Panc1 (cell line): Measurements from ENCODE around the gene EXOSC3. TPM values are rescaled to one million over a fixed set of nuclear protein-coding genes. Genes with fewer than 3 reads are reported as not detected.

Source experiments
- ATAC-seq: fragments of 200-7000 bp; cut with Tn5 transposase; 2 replicates; pipeline ENCODE4 v1.9.1; 2020; ENCODE audit warnings: mild to moderate bottlenecking, moderate library complexity
- BruUV-seq: library from RNA; stranded (reverse); fragments of 400-500 nt; replicated peaks from 2 replicates; lab custom pipeline; 2021; lab: Mats Ljungman, UMichigan
- CTCF ChIA-PET: fragments of 300-600 bp; sonication (Branson Sonifier 250); formaldehyde crosslinking; loops from one replicate; lab custom pipeline; 2022; ENCODE audit warnings: antibody characterized with exemption; lab: Charles Lee
- POLR2A ChIA-PET: fragments of 300-600 bp; sonication (Branson Sonifier 250); formaldehyde crosslinking; loops from one replicate; lab custom pipeline; 2022; ENCODE audit warnings: antibody characterized with exemption; lab: Charles Lee
- DNase-seq: peaks from one replicate; pipeline ENCODE4 v3.0.0-alpha.2; 2010; ENCODE audit warnings: low read depth, low spot score
- H3K27ac ChIP-seq: 2 replicates; pipeline ENCODE4 v1.5.1; 2011; ENCODE audit warnings: mild to moderate bottlenecking, low read length, inconsistent platforms
- H3K27me3 ChIP-seq: fragments of 200-500 bp; sonication (Bioruptor generic); 2 replicates; pipeline ENCODE4 v1.6.0; 2014; ENCODE audit warnings: low read length, inconsistent platforms; ENCODE audit not compliant: control insufficient read depth, insufficient read depth
- H3K36me3 ChIP-seq: fragments of 200-500 bp; sonication (Bioruptor generic); 2 replicates; pipeline ENCODE4 v1.5.1; 2014; ENCODE audit warnings: inconsistent platforms, mild to moderate bottlenecking, low read length, moderate library complexity; ENCODE audit not compliant: control insufficient read depth, insufficient read depth
- H3K4me1 ChIP-seq: 2 replicates; pipeline ENCODE4 v1.5.1; 2011; ENCODE audit warnings: inconsistent platforms, mild to moderate bottlenecking, low read length, moderate library complexity; ENCODE audit not compliant: control insufficient read depth, insufficient read depth
- H3K4me3 ChIP-seq, 2 experiments: 2 replicates each; pipeline ENCODE4 v1.5.1; 2011 to 2012; ENCODE audit warnings: low read depth in 2 of 2, low read length in 2 of 2, mild to moderate bottlenecking in 2 of 2, inconsistent platforms in 1 of 2, moderate library complexity in 1 of 2
- H3K9me3 ChIP-seq: fragments of 200-500 bp; sonication (Bioruptor generic); 2 replicates; pipeline ENCODE4 v1.5.1; 2014; ENCODE audit warnings: low read depth, mild to moderate bottlenecking, inconsistent platforms, low read length, moderate library complexity; ENCODE audit not compliant: control insufficient read depth, insufficient read depth
- CTCF ChIP-seq: fragments of 450-650 bp; IDR thresholded peaks from 2 replicates; pipeline ENCODE4 v1.5.1; 2017; ENCODE audit warnings: mild to moderate bottlenecking
- POLR2AphosphoS5 ChIP-seq: IDR thresholded peaks from 2 replicates; pipeline ENCODE4 v1.6.1; 2012; ENCODE audit warnings: mild to moderate bottlenecking, low read depth, low read length, moderate library complexity
- REST ChIP-seq, 2 experiments: IDR thresholded peaks; 2 replicates each; pipeline ENCODE4 v1.6.1; 2011 to 2012; ENCODE audit warnings: low read depth in 2 of 2, control low read depth in 1 of 2, low read length in 1 of 2, mild to moderate bottlenecking in 1 of 2, moderate library complexity in 1 of 2; ENCODE audit not compliant: insufficient read depth in 1 of 2
- SIN3A ChIP-seq: IDR thresholded peaks from 2 replicates; pipeline ENCODE4 v1.6.1; 2012; ENCODE audit warnings: low read depth, mild to moderate bottlenecking, low read length, moderate library complexity, borderline replicate concordance; ENCODE audit not compliant: insufficient read depth
- TCF7L2 ChIP-seq: IDR thresholded peaks from 2 replicates; pipeline ENCODE4 v1.6.1; 2011; ENCODE audit warnings: mild to moderate bottlenecking, low read depth, low read length, inconsistent platforms
- in situ Hi-C: cut with HindIII; loops from 2 replicates; pipeline ENCODE4 v1.10.0; 2016; ENCODE audit warnings: low sequenced_read_pairs, low pct_unique_long_range_greater_than_20kb
- intact Hi-C: fragments of 100-400 bp; cut with micrococcal nuclease; formaldehyde crosslinking; loops from one replicate; pipeline ENCODE4 v1.10.0; 2022; ENCODE audit not compliant: unreplicated experiment
- total RNA-seq: library from RNA; stranded (reverse); gene quantifications from one replicate; pipeline ENCODE4 v1.2.1, GENCODE V29; 2021; ENCODE audit not compliant: unreplicated experiment

EXOSC3 gene
- total RNA-seq, 1 experiment from 2014 or later: 45.3 TPM

GRCh38 chr9:37798677-37799076 lies 13.8 kb upstream of the EXOSC3 start:
- no peak for ATAC-seq

GRCh38 chr9:37796232-37796631 lies 11.4 kb upstream of the EXOSC3 start:
- Histone ChIP-seq H3K4me3 (no peak overlapping the region), H3K27ac (no peak overlapping the region), H3K9me3 (no peaks in the 10 kb centered on the region), H3K36me3 (peaks cover 3% of the 10 kb centered on the region), H3K4me1 (no peaks in the 10 kb centered on the region), H3K27me3 (no peaks in the 10 kb centered on the region)
- ChIA-PET POLR2A (no interaction called here), CTCF (no interaction called here)
- no TSS peak for BruUV-seq
- TF ChIP-seq REST (IDR thresholded peaks at IDR 0.05; ENCODE audit: insufficient read depth in 1 of 2, low read depth in 2 of 2, low read length in 1 of 2): no peak
- no peak for TF ChIP-seq SIN3A
- TF ChIP-seq TCF7L2: no peak
- no peak for TF ChIP-seq CTCF
- no peak for TF ChIP-seq POLR2AphosphoS5
- DNase-seq (no peak), ATAC-seq (no peak)
- intact Hi-C loops (no loop called here), in situ Hi-C loops (no loop called here)

More at GRCh38 chr9:37798677-37799076, 13.8 kb upstream of the EXOSC3 start:
- peaks cover 4% of the 10 kb centered on the region; the same call in 1 of the 2 replicates for H3K4me1 ChIP-seq
- H3K27me3 ChIP-seq: no peaks in the 10 kb centered on the region
- TF ChIP-seq POLR2AphosphoS5 (no peak), CTCF (no peak), TCF7L2 (no peak), SIN3A (no peak), REST (IDR thresholded peaks at IDR 0.05; ENCODE audit: insufficient read depth in 1 of 2, low read depth in 2 of 2, low read length in 1 of 2) (no peak)
- no TSS peak for BruUV-seq
- no peak overlapping the region for H3K4me3 ChIP-seq
- in situ Hi-C loops (no loop called here), intact Hi-C loops (no loop called here)
- H3K9me3 ChIP-seq: no peaks in the 10 kb centered on the region
- no peak overlapping the region for H3K27ac ChIP-seq
- no peak for DNase-seq
- ChIA-PET POLR2A (no interaction called here), CTCF (no interaction called here)
- peaks cover 3% of the 10 kb centered on the region; the same call in 1 of the 2 replicates for H3K36me3 ChIP-seq
